SH-SY5Y (cell line): ENCODE results near the gene ALDH1A3.

Source experiments
- GATA2 ChIP-seq: IDR thresholded peaks from 2 replicates; pipeline ENCODE4 v1.6.1; 2011; ENCODE audit warnings: mild to moderate bottlenecking, low read depth, low read length
- GATA3 ChIP-seq: IDR thresholded peaks from 2 replicates; pipeline ENCODE4 v1.6.1; 2011; ENCODE audit warnings: low read depth, mild to moderate bottlenecking, low read length, moderate library complexity

- no peak for TF ChIP-seq GATA2
- TF ChIP-seq GATA3: no peak
These were observed 31.5 kb downstream of the ALDH1A3 start for GRCh38 chr15:100911086-100911485.
